Measurements from ENCODE around the gene RAB11A. TPM values are rescaled to one million over a fixed set of nuclear protein-coding genes. Genes with fewer than 3 reads are reported as not detected.

RAB11A gene
- polyA plus RNA-seq, 10 donors, result 142 to 179 (median 169) TPM

DNA sequence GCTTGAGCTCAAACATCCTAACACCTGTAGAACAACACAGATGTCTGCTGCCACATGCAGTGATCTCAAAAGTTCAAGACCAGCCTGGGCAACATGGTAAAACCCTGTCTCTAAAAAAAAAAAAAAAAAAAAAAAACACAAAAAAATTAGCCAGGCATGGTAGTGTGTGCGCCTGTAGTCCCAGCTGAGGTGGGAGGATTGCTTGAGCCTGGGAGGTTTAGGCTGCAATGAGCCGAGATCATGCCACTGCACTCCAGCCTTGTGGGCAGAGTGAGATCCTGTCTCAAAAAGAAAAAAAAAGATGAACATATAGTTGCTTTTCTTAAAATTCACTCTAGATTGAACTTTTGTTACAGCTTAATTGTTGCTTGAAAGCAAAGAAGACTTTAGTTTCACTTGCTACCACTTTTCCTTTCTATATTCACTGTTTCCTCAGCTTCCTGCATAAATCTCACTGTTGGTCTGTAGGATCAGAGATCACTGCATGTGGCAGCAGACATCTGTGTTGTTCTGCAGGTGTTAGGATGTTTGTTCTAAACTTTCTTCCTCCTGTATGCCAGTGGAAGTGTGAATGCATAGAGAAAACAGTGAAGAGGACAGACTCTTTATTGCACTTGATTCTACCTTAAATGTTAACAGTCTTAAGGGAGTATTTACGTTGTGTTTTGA is 12.6 kb downstream of the RAB11A start:
- DNase-seq, result no peak

DNA sequence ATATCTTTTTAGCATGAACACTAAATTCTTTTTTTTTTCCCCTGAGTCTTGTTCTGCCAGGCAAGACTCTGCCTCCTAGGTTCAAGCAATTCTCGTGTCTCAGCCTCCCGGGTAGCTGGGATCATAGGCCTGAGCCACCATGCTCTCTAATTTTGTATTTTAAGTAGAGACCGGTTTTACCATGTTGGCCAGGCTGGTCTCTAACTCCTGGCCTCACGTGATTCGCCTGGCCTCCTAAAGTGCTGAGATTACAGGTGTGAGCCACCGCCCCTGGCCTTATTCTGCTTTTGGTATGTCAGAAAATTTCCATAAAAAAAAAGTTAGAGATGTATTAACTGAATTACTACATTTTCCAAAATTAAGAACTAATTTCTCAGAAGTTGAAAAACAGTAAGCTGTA is 14.3 kb downstream of the RAB11A start:
- DNase-seq, result no peak

DNA sequence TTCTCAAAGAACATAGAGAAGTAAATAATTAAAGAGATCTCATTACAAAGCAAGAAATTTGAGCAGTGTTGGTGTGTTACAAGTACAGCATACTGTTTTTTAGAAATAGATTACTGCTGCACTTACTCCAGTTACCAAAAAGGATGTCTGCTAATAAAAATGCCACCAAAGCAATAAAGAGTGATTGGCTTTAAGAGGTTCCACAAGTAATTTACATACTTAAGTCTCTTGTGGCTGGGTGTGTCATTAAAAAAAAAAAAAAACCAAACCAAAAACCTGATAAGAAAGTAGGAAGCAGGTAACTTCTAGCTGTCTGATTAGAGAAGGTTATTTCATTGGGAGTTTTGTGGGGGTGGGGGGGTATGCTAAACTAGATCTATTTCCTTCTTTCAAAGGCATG is 15.2 kb downstream of the RAB11A start:
- DNase-seq, result no peak

DNA sequence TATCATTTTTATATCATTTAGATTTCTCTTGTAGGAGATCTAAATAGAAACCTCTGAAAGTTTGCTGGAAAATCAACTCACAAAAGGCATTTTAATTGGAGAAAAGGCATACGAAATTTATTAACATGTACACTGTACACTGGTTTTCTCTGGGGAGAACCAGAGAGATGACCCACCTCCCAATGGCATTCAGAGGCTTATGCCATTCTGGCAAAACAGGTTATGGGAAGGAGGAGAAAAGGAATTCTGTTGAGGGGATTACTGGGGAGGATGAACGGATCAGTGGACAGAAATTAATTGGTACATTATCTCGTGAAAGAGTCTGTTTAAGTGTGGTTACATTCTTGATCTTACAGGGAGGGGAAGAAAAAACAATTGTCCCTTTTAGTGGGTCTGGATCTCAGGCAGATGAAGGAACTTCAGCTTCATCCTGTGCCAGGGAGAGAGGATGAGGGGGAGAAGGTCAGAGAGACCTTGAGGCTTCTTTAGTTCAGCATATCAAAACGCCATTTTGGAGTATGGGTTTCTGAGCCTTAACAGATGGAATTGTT is 16.5 kb downstream of the RAB11A start:
- no peak for DNase-seq

DNA sequence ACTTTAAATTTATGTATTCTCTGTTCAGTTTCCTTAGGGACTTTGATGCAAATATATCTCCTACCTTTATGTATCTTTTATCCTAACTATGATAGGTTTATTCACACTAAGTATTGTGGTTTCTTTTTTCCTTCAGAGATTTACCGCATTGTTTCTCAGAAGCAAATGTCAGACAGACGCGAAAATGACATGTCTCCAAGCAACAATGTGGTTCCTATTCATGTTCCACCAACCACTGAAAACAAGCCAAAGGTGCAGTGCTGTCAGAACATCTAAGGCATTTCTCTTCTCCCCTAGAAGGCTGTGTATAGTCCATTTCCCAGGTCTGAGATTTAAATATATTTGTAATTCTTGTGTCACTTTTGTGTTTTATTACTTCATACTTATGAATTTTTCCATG is 18.3 kb downstream of the RAB11A start:
- no peak for DNase-seq

DNA sequence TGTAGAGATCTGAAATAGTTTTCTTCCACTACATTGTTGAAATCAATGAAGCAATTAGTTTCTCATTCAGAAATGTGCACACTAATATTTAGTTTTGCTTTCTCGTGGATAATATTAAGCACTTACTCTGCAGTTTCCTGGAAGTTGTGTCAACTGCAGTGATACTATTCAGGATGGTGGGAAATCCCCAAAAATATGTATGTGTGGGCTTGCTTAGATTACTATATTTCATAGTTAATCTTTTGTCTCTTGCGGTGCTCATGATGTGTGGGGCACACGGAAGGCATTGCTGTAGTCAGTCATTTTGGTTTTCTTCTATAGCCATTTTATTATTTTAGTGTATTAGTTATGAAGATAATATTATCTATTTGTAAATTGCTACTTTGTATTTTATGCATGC is 19.7 kb downstream of the RAB11A start:
- no peak for DNase-seq

DNA sequence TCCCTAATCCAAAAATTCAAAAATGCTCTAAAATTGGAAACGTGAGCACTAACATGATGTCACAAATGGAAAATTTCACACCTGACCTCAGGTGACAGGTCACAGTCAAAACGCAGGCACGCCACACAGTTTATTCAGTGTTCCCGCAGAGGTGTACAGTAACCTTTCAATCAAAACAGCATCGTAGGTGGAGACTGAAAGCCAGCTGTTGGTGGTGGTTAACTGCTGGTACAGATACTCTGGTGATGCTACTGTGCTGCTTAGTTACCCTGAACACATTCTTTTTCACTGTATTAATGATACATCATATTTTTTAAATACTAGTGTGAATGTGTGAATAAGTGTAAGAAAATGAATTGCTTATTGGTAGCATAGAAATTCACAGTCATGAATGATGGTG is 23.8 kb downstream of the RAB11A start:
- DNase-seq, result no peak

DNA sequence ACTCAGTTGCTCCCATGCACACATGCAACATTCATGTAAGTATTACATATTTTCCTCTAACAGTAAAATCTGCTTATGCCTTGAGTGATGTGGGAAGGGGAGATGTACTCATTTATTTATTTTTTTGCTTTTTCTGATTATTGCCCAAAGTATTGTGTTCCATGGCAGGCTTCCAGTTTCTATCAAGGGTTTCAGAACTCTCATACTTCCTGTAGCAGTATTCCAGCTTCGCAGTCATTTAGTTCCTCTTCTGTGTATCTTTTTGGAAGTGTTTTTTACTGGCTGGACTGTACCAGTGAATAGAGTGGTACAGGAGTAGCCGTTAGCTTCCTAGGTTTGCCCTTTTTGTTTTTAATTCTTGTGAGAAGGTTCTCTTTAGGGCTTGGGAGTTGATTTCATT is 26.9 kb downstream of the RAB11A start:
- no peak for DNase-seq

GRCh38 chr15:65900488-65900887 is 31.2 kb downstream of the RAB11A start:
- DNase-seq, result no peak

GRCh38 chr15:65901336-65901735 is 32.0 kb downstream of the RAB11A start:
- DNase-seq, result no peak

GRCh38 chr15:65901836-65902235 is 32.5 kb downstream of the RAB11A start:
- DNase-seq, result no peak

- peak in 1 of 3 donors; percentile 32 for DNase-seq
Observed at GRCh38 chr15:65902373-65902772, 33.1 kb downstream of the RAB11A start.

DNA sequence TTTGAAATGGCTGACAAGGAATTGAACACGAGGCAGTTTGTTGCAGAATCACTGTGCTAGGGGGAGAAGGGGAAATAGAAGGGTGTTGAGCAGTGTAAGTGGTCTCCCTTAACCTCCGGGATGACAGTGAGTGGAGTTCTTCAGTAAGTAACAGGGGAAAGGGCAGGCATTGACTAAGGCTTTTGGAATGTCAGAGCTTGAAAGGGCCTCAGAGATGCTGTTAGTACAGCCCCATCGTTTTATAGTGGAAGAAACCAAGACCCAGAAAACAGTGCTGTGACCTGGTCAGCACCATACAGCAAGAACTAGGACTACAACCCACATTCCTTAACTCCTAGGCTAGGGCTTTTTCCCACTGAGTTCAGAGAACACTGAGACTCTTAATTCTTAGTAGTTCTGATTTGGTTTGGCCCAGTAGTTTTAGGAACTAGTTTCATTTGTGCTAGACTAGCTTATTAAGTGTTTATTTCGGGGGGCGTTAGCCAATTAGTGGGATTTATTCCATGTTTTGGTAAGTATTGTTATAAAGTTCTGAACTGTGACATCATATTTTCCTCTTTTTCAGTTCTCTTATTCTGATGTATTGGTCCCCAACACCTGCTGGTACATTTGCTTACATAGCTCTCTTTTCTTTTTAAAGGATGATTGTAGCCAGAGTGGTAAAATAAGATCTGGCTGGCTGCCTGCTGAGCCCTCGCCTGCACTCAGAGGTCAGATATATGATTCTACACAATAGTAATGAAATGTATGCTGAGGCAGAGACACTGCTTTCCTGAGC is 34.2 kb downstream of the RAB11A start:
- DNase-seq, result no peak

- DNase-seq, result no peak
Observed at GRCh38 chr15:65904301-65904700, 35.0 kb downstream of the RAB11A start.

GRCh38 chr15:65906396-65906795 is 37.1 kb downstream of the RAB11A start:
- no peak for DNase-seq

GRCh38 chr15:65907661-65908060 is 38.4 kb downstream of the RAB11A start:
- no peak for DNase-seq

DNA sequence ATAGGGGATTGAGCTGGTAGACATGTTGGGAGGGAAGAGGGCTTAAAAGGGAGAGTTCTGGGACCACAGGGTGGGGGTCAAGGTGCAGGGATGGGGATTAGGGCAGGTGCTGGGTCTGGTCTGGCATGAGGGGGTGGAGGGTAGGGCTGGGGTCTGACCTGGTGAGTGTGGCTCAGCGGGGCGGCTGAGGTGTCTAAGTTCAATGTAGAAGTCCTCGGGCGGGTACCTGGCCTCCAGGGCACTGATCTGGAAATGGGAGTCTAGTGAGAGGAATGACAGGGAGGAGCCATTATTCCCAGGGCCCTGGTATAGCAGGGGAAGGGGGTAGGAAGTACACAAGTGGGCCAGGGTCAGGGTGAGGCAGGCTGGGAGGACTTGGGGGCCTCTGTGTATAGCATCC is 39.6 kb downstream of the RAB11A start:
- DNase-seq, result no peak

- DNase-seq, result no peak
Observed at GRCh38 chr15:65909831-65910230, 40.5 kb downstream of the RAB11A start.

DNA sequence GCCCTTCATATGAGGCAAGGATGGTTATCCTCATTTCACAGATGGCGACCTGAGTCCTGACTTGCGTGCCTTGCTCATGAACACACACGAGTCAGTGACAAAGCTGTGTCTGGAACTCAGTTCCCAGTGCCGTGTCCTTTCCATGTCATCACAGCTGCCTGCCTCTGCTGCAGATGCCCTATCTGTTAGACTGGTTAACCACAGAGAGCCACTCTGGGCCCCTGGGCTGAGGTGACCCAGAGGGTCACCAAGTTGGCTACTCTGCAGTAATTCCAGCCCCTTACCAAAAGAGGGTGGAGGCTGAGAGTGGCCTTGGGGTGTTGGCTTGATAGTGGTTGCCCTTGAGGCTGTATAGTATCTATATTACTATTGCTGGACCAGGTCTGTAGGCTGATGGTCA is 41.0 kb downstream of the RAB11A start:
- DNase-seq, result no peak

DNA sequence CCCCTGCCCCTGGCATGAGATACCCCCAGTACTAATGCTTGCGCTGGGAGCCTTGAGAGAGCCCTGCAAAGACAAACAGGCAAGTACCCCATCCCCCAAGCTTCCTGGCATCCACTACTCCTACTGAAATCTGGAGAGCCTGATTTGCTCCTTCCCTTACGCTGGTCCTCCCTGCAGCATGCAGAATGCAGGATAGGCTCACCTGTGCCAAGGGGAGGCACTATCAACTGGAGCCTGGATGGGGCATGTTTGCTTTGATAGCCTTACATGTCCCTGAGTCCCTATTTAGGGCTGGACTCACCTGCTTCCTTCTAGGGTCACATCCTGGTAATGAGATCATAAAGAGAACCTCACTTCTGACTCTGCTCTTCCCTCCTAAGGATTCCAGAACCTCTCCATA is 42.9 kb downstream of the RAB11A start:
- no peak for DNase-seq

GRCh38 chr15:65913631-65914199 is 44.4 kb downstream of the RAB11A start:
- no peak for DNase-seq

DNA sequence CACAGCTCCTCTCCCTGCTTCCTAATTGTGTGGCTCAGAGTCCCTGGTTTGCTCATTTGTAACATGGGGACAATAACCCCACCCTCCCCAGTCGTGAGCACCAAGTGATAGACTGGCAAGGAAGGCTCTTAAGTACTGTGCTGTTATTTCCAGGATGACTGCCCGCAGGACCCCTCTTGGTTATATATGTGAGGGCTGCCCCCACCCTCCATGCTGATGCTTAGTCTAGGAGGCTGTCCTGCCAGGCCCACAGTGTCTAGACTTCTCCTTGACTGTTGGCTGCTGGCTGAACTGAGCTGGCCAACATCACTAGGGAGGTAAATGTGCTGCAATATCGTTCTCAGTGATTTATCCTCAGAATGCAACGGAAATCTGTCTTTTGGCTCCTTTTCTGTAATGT is 45.1 kb downstream of the RAB11A start:
- DNase-seq, result peak in 2 of 3 donors; percentile 26 to 46
